HG03135 (cell line): ENCODE results near the gene C16orf87.
A peak's percentile ranks its signal among the peaks of the same experiment; 100 is the strongest.

Experiments
- ATAC-seq: cut with Tn5 transposase; IDR thresholded peaks from one replicate; pipeline ENCODE4 v1.9.1; 2021; ENCODE audit warnings: mild to moderate bottlenecking, moderate library complexity; ENCODE audit not compliant: unreplicated experiment

Gene C16orf87

GRCh38 chr16:46762583-46762982, 68.4 kb downstream of the C16orf87 start:
- no peak for ATAC-seq

GRCh38 chr16:46759309-46759708, 71.7 kb downstream of the C16orf87 start:
- ATAC-seq: no peak

GRCh38 chr16:46757339-46758050, 73.5 kb downstream of the C16orf87 start:
- no peak for ATAC-seq

- ATAC-seq: no peak
Observed at GRCh38 chr16:46756772-46757171, 74.2 kb downstream of the C16orf87 start.

- ATAC-seq: no peak
Observed at GRCh38 chr16:46753015-46753414, 78.0 kb downstream of the C16orf87 start.

- no peak for ATAC-seq
Observed at GRCh38 chr16:46751381-46751780, 79.6 kb downstream of the C16orf87 start.

GRCh38 chr16:46748775-46749705, 81.9 kb downstream of the C16orf87 start:
- peak; percentile 73 for ATAC-seq

- ATAC-seq: no peak
Observed at GRCh38 chr16:46747777-46748651, 83.0 kb downstream of the C16orf87 start, which contains the start of gene MYLK3. Gene MYLK3, minus strand, starts transcription at chr16:46748344. Its CDS starts 151 bp downstream, at chr16:46748193.

- no peak for ATAC-seq
Observed at GRCh38 chr16:46746821-46747776, 83.9 kb downstream of the C16orf87 start.
